H9 (cell line): ENCODE data around the gene ANK2. TPM values are rescaled to one million over a fixed set of nuclear protein-coding genes. Genes with fewer than 3 reads are reported as not detected.

Experiments used
- DNase-seq: peaks from one replicate; pipeline ENCODE4 v3.0.0-alpha.2; 2017
- H2AFZ ChIP-seq: one replicate; pipeline ENCODE4 v1.6.1; 2013; ENCODE audit warnings: mild to moderate bottlenecking, low read length, control low read depth, moderate library complexity
- H2AK5ac ChIP-seq: 2 replicates; pipeline ENCODE4 v1.6.1; 2013; ENCODE audit warnings: low read length, control low read depth, mixed read lengths; ENCODE audit not compliant: insufficient read length
- H2BK120ac ChIP-seq: one replicate; pipeline ENCODE4 v1.6.1; 2013; ENCODE audit warnings: low read depth, mild to moderate bottlenecking, low read length, control low read depth, inconsistent platforms; ENCODE audit not compliant: poor library complexity, severe bottlenecking
- H2BK12ac ChIP-seq: 2 replicates; pipeline ENCODE4 v1.6.1; 2013; ENCODE audit warnings: low read length, control low read depth, mixed read lengths, low read depth; ENCODE audit not compliant: insufficient read length
- H2BK15ac ChIP-seq: 2 replicates; pipeline ENCODE4 v1.6.1; 2013; ENCODE audit warnings: low read depth, low read length, control low read depth
- H2BK20ac ChIP-seq: one replicate; pipeline ENCODE4 v1.6.1; 2013; ENCODE audit warnings: low read depth, mild to moderate bottlenecking, low read length, control low read depth, inconsistent platforms; ENCODE audit not compliant: poor library complexity, severe bottlenecking
- H2BK5ac ChIP-seq: 2 replicates; pipeline ENCODE4 v1.6.1; 2013; ENCODE audit warnings: low read length, control low read depth, mixed read lengths; ENCODE audit not compliant: insufficient read length
- H3K14ac ChIP-seq: 2 replicates; pipeline ENCODE4 v1.6.1; 2013; ENCODE audit warnings: low read length, control low read depth; ENCODE audit not compliant: insufficient read depth
- H3K18ac ChIP-seq: 2 replicates; pipeline ENCODE4 v1.6.1; 2013; ENCODE audit warnings: low read depth, mild to moderate bottlenecking, mixed read lengths, low read length, control low read depth; ENCODE audit not compliant: insufficient read length
- H3K23ac ChIP-seq: 2 replicates; pipeline ENCODE4 v1.6.1; 2013; ENCODE audit warnings: low read length, control low read depth, mixed read lengths, low read depth; ENCODE audit not compliant: insufficient read length
- H3K23me2 ChIP-seq: 2 replicates; pipeline ENCODE4 v1.6.1; 2013; ENCODE audit warnings: low read depth, mild to moderate bottlenecking, mixed read lengths, low read length, control low read depth; ENCODE audit not compliant: insufficient read length, poor library complexity, severe bottlenecking
- H3K27ac ChIP-seq: 2 replicates; pipeline ENCODE4 v1.5.1; 2013; ENCODE audit warnings: low read length, control low read depth, mixed read lengths, low read depth; ENCODE audit not compliant: insufficient read length
- H3K27me3 ChIP-seq: 2 replicates; pipeline ENCODE4 v1.6.1; 2013; ENCODE audit warnings: low read length, control low read depth, inconsistent platforms; ENCODE audit not compliant: insufficient read depth
- H3K4ac ChIP-seq: 2 replicates; pipeline ENCODE4 v1.6.1; 2013; ENCODE audit warnings: low read depth, mild to moderate bottlenecking, control low read depth, inconsistent platforms, low read length, moderate library complexity
- H3K4me1 ChIP-seq: 2 replicates; pipeline ENCODE4 v1.6.1; 2013; ENCODE audit warnings: low read length, control low read depth, inconsistent platforms; ENCODE audit not compliant: insufficient read depth
- H3K4me2 ChIP-seq: 2 replicates; pipeline ENCODE4 v1.6.1; 2013; ENCODE audit warnings: low read length, control low read depth, mixed read lengths; ENCODE audit not compliant: insufficient read length, insufficient read depth
- H3K56ac ChIP-seq: 2 replicates; pipeline ENCODE4 v1.6.1; 2013; ENCODE audit warnings: low read depth, mild to moderate bottlenecking, mixed read lengths, low read length, control low read depth; ENCODE audit not compliant: insufficient read length
- H3K79me1 ChIP-seq: 2 replicates; pipeline ENCODE4 v1.6.1; 2013; ENCODE audit warnings: low read depth, mild to moderate bottlenecking, moderate library complexity, low read length, control low read depth, inconsistent platforms; ENCODE audit not compliant: insufficient read depth, poor library complexity, severe bottlenecking
- H3K79me2 ChIP-seq: 2 replicates; pipeline ENCODE4 v1.6.1; 2013; ENCODE audit warnings: low read length, control low read depth, inconsistent platforms; ENCODE audit not compliant: insufficient read depth
- H3K9ac ChIP-seq: 2 replicates; pipeline ENCODE4 v1.6.1; 2013; ENCODE audit warnings: low read length, control low read depth, mixed read lengths; ENCODE audit not compliant: insufficient read length; ENCODE audit errors: extremely low read depth
- H3K9me3 ChIP-seq: one replicate; pipeline ENCODE4 v1.6.1; 2013; ENCODE audit warnings: low read depth, low read length, inconsistent platforms; ENCODE audit not compliant: control insufficient read depth
- H3T11ph ChIP-seq: one replicate; pipeline ENCODE4 v1.6.1; 2013; ENCODE audit warnings: mild to moderate bottlenecking, low read length, control low read depth, inconsistent platforms
- H4K20me1 ChIP-seq: one replicate; pipeline ENCODE4 v1.6.1; 2013; ENCODE audit not compliant: control insufficient read depth, insufficient read length, insufficient read depth
- H4K5ac ChIP-seq: 2 replicates; pipeline ENCODE4 v1.6.1; 2013; ENCODE audit warnings: low read depth, mild to moderate bottlenecking, mixed read lengths, low read length, control low read depth; ENCODE audit not compliant: insufficient read length
- H4K8ac ChIP-seq: replicated peaks from 2 replicates; pipeline ENCODE4 v1.6.1; 2013; ENCODE audit warnings: low read length, control low read depth, mixed read lengths, low read depth; ENCODE audit not compliant: insufficient read length
- H4K91ac ChIP-seq: 2 replicates; pipeline ENCODE4 v1.6.1; 2013; ENCODE audit warnings: low read depth, mild to moderate bottlenecking, moderate library complexity, mixed read lengths, low read length, control low read depth; ENCODE audit not compliant: insufficient read length
- H3K27ac Mint-ChIP-seq, 3 experiments: 2 replicates in 2 of 3; 3 replicates in 1 of 3; pipeline ENCODE4 v1.8.0; 2020 to 2021; ENCODE audit warnings: mixed read lengths in 3 of 3, mild to moderate bottlenecking in 1 of 3, moderate library complexity in 1 of 3
- H3K27me3 Mint-ChIP-seq: 2 replicates; pipeline ENCODE4 v1.8.0; 2021; ENCODE audit warnings: low read depth, mild to moderate bottlenecking, moderate library complexity, mixed read lengths
- H3K36me3 Mint-ChIP-seq, 3 experiments: 2 replicates in 2 of 3; 3 replicates in 1 of 3; pipeline ENCODE4 v1.8.0; 2020 to 2021; ENCODE audit warnings: low read depth in 3 of 3, mixed read lengths in 3 of 3; ENCODE audit not compliant: insufficient read depth in 1 of 3
- H3K4me1 Mint-ChIP-seq, 2 experiments: 2 replicates each; pipeline ENCODE4 v1.8.0; 2020; ENCODE audit warnings: mixed read lengths in 2 of 2
- H3K4me3 Mint-ChIP-seq, 2 experiments: 2 replicates in 1 of 2; 3 replicates in 1 of 2; pipeline ENCODE4 v1.8.0; 2020 to 2021; ENCODE audit warnings: mild to moderate bottlenecking in 2 of 2, mixed read lengths in 2 of 2, moderate library complexity in 1 of 2
- H3K9me3 Mint-ChIP-seq, 2 experiments: 2 replicates in 1 of 2; 3 replicates in 1 of 2; pipeline ENCODE4 v1.8.0; 2020; ENCODE audit warnings: mild to moderate bottlenecking in 2 of 2, mixed read lengths in 2 of 2, moderate library complexity in 1 of 2
- WGBS: extraction: QIAGEN DNeasy Blood & Tissue Kit; methylation state at CpG from one replicate; pipeline ENCODE4 v1.1.7; 2013; ENCODE audit warnings: missing lambda C conversion rate, low lambda C conversion rate, mixed read lengths; ENCODE audit not compliant: insufficient read length; ENCODE audit errors: extremely low coverage; 5-methylcytosine and 5-hydroxymethylcytosine counted together
- total RNA-seq: library from RNA; stranded (reverse); gene quantifications from 2 replicates; pipeline ENCODE4 v1.2.1, GENCODE V29; 2021
- TF ChIP-seq, protein P1 (sequence below): fragments of 200-600 bp; sonication (generic); conservative IDR thresholded peaks from 3 replicates; pipeline ENCODE4 v1.8.0; 2021; ENCODE audit warnings: antibody characterized with exemption, mild to moderate bottlenecking

The ANK2 gene
- total RNA-seq, 1 experiment from 2014 or later, result 36.8 TPM

DNA sequence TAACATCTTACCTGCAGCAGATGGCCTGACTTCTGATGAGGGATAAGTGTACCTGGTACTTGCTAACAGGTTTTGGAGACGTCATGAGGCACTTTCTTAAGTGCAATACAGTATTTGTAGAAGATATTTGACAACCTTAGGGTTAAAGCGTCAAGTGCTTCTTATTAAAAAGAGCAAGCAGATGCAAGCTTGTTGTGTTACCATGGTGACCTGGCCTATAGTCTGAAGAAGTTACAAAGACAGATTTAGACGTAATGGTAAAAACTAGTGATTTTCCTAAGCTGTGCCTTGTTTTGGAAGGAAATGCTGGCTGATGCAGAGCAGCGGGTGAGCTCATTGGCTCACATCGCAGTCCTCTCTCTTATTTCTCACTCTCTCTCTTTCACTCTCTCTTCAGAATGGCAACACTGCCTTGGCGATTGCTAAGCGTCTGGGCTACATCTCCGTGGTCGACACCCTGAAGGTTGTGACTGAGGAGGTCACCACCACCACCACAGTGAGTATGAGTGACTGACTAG lies 243.6 kb downstream of the ANK2 start:
- peak overlapping the region; percentile 98 to 100 (median 98) for H3K27ac Mint-ChIP-seq
- no peaks in the 10 kb centered on the region for H3K23me2 ChIP-seq
- no peak overlapping the region for H2AFZ ChIP-seq
- H3K14ac ChIP-seq, result no peak overlapping the region
- H3K18ac ChIP-seq, result peak overlapping the region; percentile 45
- no peak overlapping the region for H4K5ac ChIP-seq
- H3K27ac ChIP-seq, result peak overlapping the region; percentile 22
- H3K27me3 ChIP-seq, result no peaks in the 10 kb centered on the region; the same call in 1 of the 2 replicates
- no peak overlapping the region for H2BK20ac ChIP-seq
- H3K4me1 ChIP-seq, result peaks cover 15% of the 10 kb centered on the region; the same call in 1 of the 2 replicates
- no peak overlapping the region for H2BK15ac ChIP-seq
- no peak overlapping the region for H2BK120ac ChIP-seq
- H4K8ac ChIP-seq, result no peak overlapping the region
- no peak for DNase-seq
- no peaks in the 10 kb centered on the region for H3K27me3 Mint-ChIP-seq
- no peak overlapping the region for H3K56ac ChIP-seq
- H3K79me1 ChIP-seq, result no peaks in the 10 kb centered on the region
- no peak overlapping the region for H3K9ac ChIP-seq
- H2AK5ac ChIP-seq, result no peak overlapping the region
- H3K4me2 ChIP-seq, result peak overlapping the region; percentile 35
- H3K4me3 Mint-ChIP-seq, result peak overlapping the region; percentile 43 to 75; a peak in 4 of 5 replicates
- peaks cover 56 to 68% of the 10 kb centered on the region in 2 experiments for H3K4me1 Mint-ChIP-seq
- no peaks in the 10 kb centered on the region for H4K20me1 ChIP-seq
- no peaks in the 10 kb centered on the region for H3K9me3 Mint-ChIP-seq
- H3K9me3 ChIP-seq, result no peaks in the 10 kb centered on the region
- H2BK12ac ChIP-seq, result no peak overlapping the region
- no peak overlapping the region for H3T11ph ChIP-seq
- no peaks in the 10 kb centered on the region for H3K79me2 ChIP-seq
- H4K91ac ChIP-seq, result no peak overlapping the region
- no peak overlapping the region for H3K4ac ChIP-seq
- H3K36me3 Mint-ChIP-seq, result peaks cover 0 to 17% (median 9%) of the 10 kb centered on the region in 3 experiments; a peak in 3 of 7 replicates
- TF ChIP-seq, protein P1, sequence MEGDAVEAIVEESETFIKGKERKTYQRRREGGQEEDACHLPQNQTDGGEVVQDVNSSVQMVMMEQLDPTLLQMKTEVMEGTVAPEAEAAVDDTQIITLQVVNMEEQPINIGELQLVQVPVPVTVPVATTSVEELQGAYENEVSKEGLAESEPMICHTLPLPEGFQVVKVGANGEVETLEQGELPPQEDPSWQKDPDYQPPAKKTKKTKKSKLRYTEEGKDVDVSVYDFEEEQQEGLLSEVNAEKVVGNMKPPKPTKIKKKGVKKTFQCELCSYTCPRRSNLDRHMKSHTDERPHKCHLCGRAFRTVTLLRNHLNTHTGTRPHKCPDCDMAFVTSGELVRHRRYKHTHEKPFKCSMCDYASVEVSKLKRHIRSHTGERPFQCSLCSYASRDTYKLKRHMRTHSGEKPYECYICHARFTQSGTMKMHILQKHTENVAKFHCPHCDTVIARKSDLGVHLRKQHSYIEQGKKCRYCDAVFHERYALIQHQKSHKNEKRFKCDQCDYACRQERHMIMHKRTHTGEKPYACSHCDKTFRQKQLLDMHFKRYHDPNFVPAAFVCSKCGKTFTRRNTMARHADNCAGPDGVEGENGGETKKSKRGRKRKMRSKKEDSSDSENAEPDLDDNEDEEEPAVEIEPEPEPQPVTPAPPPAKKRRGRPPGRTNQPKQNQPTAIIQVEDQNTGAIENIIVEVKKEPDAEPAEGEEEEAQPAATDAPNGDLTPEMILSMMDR, result no peak
- no CpG with 5 or more reads among the region's 9 CpGs for WGBS
- H3K23ac ChIP-seq, result no peak overlapping the region
- no peak overlapping the region for H2BK5ac ChIP-seq
